ENCODE measurements around the gene PRB4. TPM values are rescaled to one million over a fixed set of nuclear protein-coding genes. Genes with fewer than 3 reads are reported as not detected.
"Not testable (repeated sequence)": the region's sequence is repeated elsewhere in the genome, so short reads cannot be mapped to it uniquely, and the experiment has no call there.

Gene PRB4
- polyA plus RNA-seq (2013) = 0.13 TPM

GRCh38 chr12:11310336-11310735 is at the start of gene PRB4:
PRB4 (minus strand) TSS chr12:11310436; CDS start chr12:11310398, 38 bp downstream.
- ChIA-PET CTCF (no interaction called here), POLR2A (no interaction called here)
- Histone ChIP-seq H3K4me1 (ENCODE audit: control extremely low read depth in 1 of 4, control insufficient read depth in 4 of 4, insufficient read depth in 4 of 4, low read length in 3 of 4) (no peaks in the 10 kb centered on the region), H3K36me3 (ENCODE audit: control insufficient read depth in 4 of 4, insufficient read depth in 4 of 4, low read length in 3 of 4) (no peaks in the 10 kb centered on the region), H3K27ac (ENCODE audit: insufficient read depth in 1 of 2, low read depth in 1 of 2, low read length in 2 of 2, poor library complexity in 1 of 2, severe bottlenecking in 2 of 2) (no peak within 1 kb of the TSS), H3K27me3 (replicated peaks in 2 of 5; ENCODE audit: control insufficient read depth in 4 of 5, insufficient read depth in 5 of 5, low read length in 4 of 5) (no peaks in the 10 kb centered on the region), H3K4me3 (ENCODE audit: control insufficient read depth in 1 of 7, extremely low read depth in 1 of 7, insufficient read depth in 4 of 7, low read depth in 2 of 7, low read length in 6 of 7) (no peak within 1 kb of the TSS), H3K9me3 (ENCODE audit: control extremely low read depth in 1 of 5, control insufficient read depth in 4 of 5, insufficient read depth in 2 of 5, low read depth in 1 of 5, low read length in 4 of 5) (peaks cover 0 to 3% (median 0%) of the 10 kb centered on the region in 5 experiments)
- no peak for DNase-seq
- WGBS (ENCODE audit: insufficient coverage) = 94% methylated on average over 2 of the region's 3 CpGs

GRCh38 chr12:11351736-11352135 is 41.5 kb upstream of the PRB4 start:
- H3K36me3 ChIP-seq (ENCODE audit: control insufficient read depth in 4 of 4, insufficient read depth in 4 of 4, low read length in 3 of 4); H3K9me3 ChIP-seq (ENCODE audit: control extremely low read depth in 1 of 5, control insufficient read depth in 4 of 5, insufficient read depth in 2 of 5, low read depth in 1 of 5, low read length in 4 of 5); CTCF ChIA-PET; H3K27me3 ChIP-seq (replicated peaks in 2 of 5; ENCODE audit: control insufficient read depth in 4 of 5, insufficient read depth in 5 of 5, low read length in 4 of 5); H3K27ac ChIP-seq (ENCODE audit: insufficient read depth in 1 of 2, low read depth in 1 of 2, low read length in 2 of 2, poor library complexity in 1 of 2, severe bottlenecking in 2 of 2); POLR2A ChIA-PET; DNase-seq; H3K4me1 ChIP-seq (ENCODE audit: control extremely low read depth in 1 of 4, control insufficient read depth in 4 of 4, insufficient read depth in 4 of 4, low read length in 3 of 4); H3K4me3 ChIP-seq (ENCODE audit: control insufficient read depth in 1 of 7, extremely low read depth in 1 of 7, insufficient read depth in 4 of 7, low read depth in 2 of 7, low read length in 6 of 7): not testable (repeated sequence)
- 50% methylated on average over 1 of the region's 2 CpGs for WGBS (ENCODE audit: insufficient coverage)

GRCh38 chr12:11348439-11348838 is 38.2 kb upstream of the PRB4 start:
- POLR2A ChIA-PET = no interaction called here
- Histone ChIP-seq H3K27me3 (replicated peaks in 2 of 5; ENCODE audit: control insufficient read depth in 4 of 5, insufficient read depth in 5 of 5, low read length in 4 of 5) (no peaks in the 10 kb centered on the region), H3K27ac (ENCODE audit: insufficient read depth in 1 of 2, low read depth in 1 of 2, low read length in 2 of 2, poor library complexity in 1 of 2, severe bottlenecking in 2 of 2) (no peak overlapping the region), H3K36me3 (ENCODE audit: control insufficient read depth in 4 of 4, insufficient read depth in 4 of 4, low read length in 3 of 4) (no peaks in the 10 kb centered on the region), H3K4me3 (ENCODE audit: control insufficient read depth in 1 of 7, extremely low read depth in 1 of 7, insufficient read depth in 4 of 7, low read depth in 2 of 7, low read length in 6 of 7) (no peak overlapping the region), H3K9me3 (ENCODE audit: control extremely low read depth in 1 of 5, control insufficient read depth in 4 of 5, insufficient read depth in 2 of 5, low read depth in 1 of 5, low read length in 4 of 5) (peaks cover 0 to 1% (median 0%) of the 10 kb centered on the region in 5 experiments), H3K4me1 (ENCODE audit: control extremely low read depth in 1 of 4, control insufficient read depth in 4 of 4, insufficient read depth in 4 of 4, low read length in 3 of 4) (no peaks in the 10 kb centered on the region)
- WGBS (ENCODE audit: insufficient coverage) = 100% methylated on average over 4 of the region's 9 CpGs
- CTCF ChIA-PET = no interaction called here
- DNase-seq = no peak

GRCh38 chr12:11347810-11348209 is 37.6 kb upstream of the PRB4 start:
- Histone ChIP-seq H3K4me1 (ENCODE audit: control extremely low read depth in 1 of 4, control insufficient read depth in 4 of 4, insufficient read depth in 4 of 4, low read length in 3 of 4) (no peaks in the 10 kb centered on the region), H3K27ac (ENCODE audit: insufficient read depth in 1 of 2, low read depth in 1 of 2, low read length in 2 of 2, poor library complexity in 1 of 2, severe bottlenecking in 2 of 2) (no peak overlapping the region), H3K27me3 (replicated peaks in 2 of 5; ENCODE audit: control insufficient read depth in 4 of 5, insufficient read depth in 5 of 5, low read length in 4 of 5) (no peaks in the 10 kb centered on the region), H3K36me3 (ENCODE audit: control insufficient read depth in 4 of 4, insufficient read depth in 4 of 4, low read length in 3 of 4) (no peaks in the 10 kb centered on the region), H3K9me3 (ENCODE audit: control extremely low read depth in 1 of 5, control insufficient read depth in 4 of 5, insufficient read depth in 2 of 5, low read depth in 1 of 5, low read length in 4 of 5) (peaks cover 0 to 1% (median 0%) of the 10 kb centered on the region in 5 experiments), H3K4me3 (ENCODE audit: control insufficient read depth in 1 of 7, extremely low read depth in 1 of 7, insufficient read depth in 4 of 7, low read depth in 2 of 7, low read length in 6 of 7) (no peak overlapping the region)
- WGBS (ENCODE audit: insufficient coverage) = 90% methylated on average over 2 of the region's 6 CpGs
- ChIA-PET CTCF (no interaction called here), POLR2A (no interaction called here)
- DNase-seq = peak in 2 of 3 donors; percentile 0 to 1

- no peaks in the 10 kb centered on the region for H3K4me1 ChIP-seq (ENCODE audit: control extremely low read depth in 1 of 4, control insufficient read depth in 4 of 4, insufficient read depth in 4 of 4, low read length in 3 of 4)
- H3K36me3 ChIP-seq (ENCODE audit: control insufficient read depth in 4 of 4, insufficient read depth in 4 of 4, low read length in 3 of 4) = no peaks in the 10 kb centered on the region
- no peak overlapping the region for H3K27ac ChIP-seq (ENCODE audit: insufficient read depth in 1 of 2, low read depth in 1 of 2, low read length in 2 of 2, poor library complexity in 1 of 2, severe bottlenecking in 2 of 2)
- POLR2A ChIA-PET = no interaction called here
- 100% methylated on average over 2 of the region's 2 CpGs for WGBS (ENCODE audit: insufficient coverage)
- H3K9me3 ChIP-seq (ENCODE audit: control extremely low read depth in 1 of 5, control insufficient read depth in 4 of 5, insufficient read depth in 2 of 5, low read depth in 1 of 5, low read length in 4 of 5) = peaks cover 0 to 5% (median 0%) of the 10 kb centered on the region in 5 experiments
- no peaks in the 10 kb centered on the region for H3K27me3 ChIP-seq (replicated peaks in 2 of 5; ENCODE audit: control insufficient read depth in 4 of 5, insufficient read depth in 5 of 5, low read length in 4 of 5)
- H3K4me3 ChIP-seq (ENCODE audit: control insufficient read depth in 1 of 7, extremely low read depth in 1 of 7, insufficient read depth in 4 of 7, low read depth in 2 of 7, low read length in 6 of 7) = no peak overlapping the region
- no peak for DNase-seq
- CTCF ChIA-PET = no interaction called here
These were observed 34.3 kb upstream of the PRB4 start for GRCh38 chr12:11344500-11344899.

GRCh38 chr12:11324426-11324825 is 14.2 kb upstream of the PRB4 start:
- Histone ChIP-seq H3K9me3 (ENCODE audit: control extremely low read depth in 1 of 5, control insufficient read depth in 4 of 5, insufficient read depth in 2 of 5, low read depth in 1 of 5, low read length in 4 of 5) (no peaks in the 10 kb centered on the region), H3K27me3 (replicated peaks in 2 of 5; ENCODE audit: control insufficient read depth in 4 of 5, insufficient read depth in 5 of 5, low read length in 4 of 5) (no peaks in the 10 kb centered on the region), H3K4me3 (ENCODE audit: control insufficient read depth in 1 of 7, extremely low read depth in 1 of 7, insufficient read depth in 4 of 7, low read depth in 2 of 7, low read length in 6 of 7) (no peak overlapping the region), H3K27ac (ENCODE audit: insufficient read depth in 1 of 2, low read depth in 1 of 2, low read length in 2 of 2, poor library complexity in 1 of 2, severe bottlenecking in 2 of 2) (no peak overlapping the region), H3K36me3 (ENCODE audit: control insufficient read depth in 4 of 4, insufficient read depth in 4 of 4, low read length in 3 of 4) (no peaks in the 10 kb centered on the region), H3K4me1 (ENCODE audit: control extremely low read depth in 1 of 4, control insufficient read depth in 4 of 4, insufficient read depth in 4 of 4, low read length in 3 of 4) (no peaks in the 10 kb centered on the region)
- ChIA-PET CTCF (no interaction called here), POLR2A (no interaction called here)
- WGBS (ENCODE audit: insufficient coverage) = 100% methylated on average over 2 of the region's 3 CpGs
- no peak for DNase-seq

- H3K9me3 ChIP-seq (ENCODE audit: control extremely low read depth in 1 of 5, control insufficient read depth in 4 of 5, insufficient read depth in 2 of 5, low read depth in 1 of 5, low read length in 4 of 5) = peaks cover 0 to 4% (median 0%) of the 10 kb centered on the region in 5 experiments
- no peak overlapping the region for H3K4me3 ChIP-seq (ENCODE audit: control insufficient read depth in 1 of 7, extremely low read depth in 1 of 7, insufficient read depth in 4 of 7, low read depth in 2 of 7, low read length in 6 of 7)
- 100% methylated on average over 1 of the region's 2 CpGs for WGBS (ENCODE audit: insufficient coverage)
- ChIA-PET CTCF (no interaction called here), POLR2A (no interaction called here)
- no peaks in the 10 kb centered on the region for H3K36me3 ChIP-seq (ENCODE audit: control insufficient read depth in 4 of 4, insufficient read depth in 4 of 4, low read length in 3 of 4)
- no peak overlapping the region for H3K27ac ChIP-seq (ENCODE audit: insufficient read depth in 1 of 2, low read depth in 1 of 2, low read length in 2 of 2, poor library complexity in 1 of 2, severe bottlenecking in 2 of 2)
- H3K27me3 ChIP-seq (replicated peaks in 2 of 5; ENCODE audit: control insufficient read depth in 4 of 5, insufficient read depth in 5 of 5, low read length in 4 of 5) = no peaks in the 10 kb centered on the region
- no peak for DNase-seq
- H3K4me1 ChIP-seq (ENCODE audit: control extremely low read depth in 1 of 4, control insufficient read depth in 4 of 4, insufficient read depth in 4 of 4, low read length in 3 of 4) = no peaks in the 10 kb centered on the region
These were observed 11.7 kb upstream of the PRB4 start for GRCh38 chr12:11321980-11322379.
